Left lobe of liver (tissue), 2 donors: ENCODE data around the gene ZNF652. TPM values are rescaled to one million over a fixed set of nuclear protein-coding genes. Genes with fewer than 3 reads are reported as not detected.

Experiments used
- ATAC-seq: fragments of 200-7000 bp; cut with Tn5 transposase; one replicate; pipeline ENCODE4 v1.9.1; 2020; ENCODE audit warnings: mild to moderate bottlenecking, moderate library complexity
- DNase-seq: peaks from one replicate; pipeline ENCODE4 v3.0.0-alpha.2; 2020; ENCODE audit warnings: low spot score
- total RNA-seq: library from RNA; stranded (reverse); gene quantifications from one replicate; pipeline ENCODE4 v1.2.1, GENCODE V29; 2021
- donor health status: DM: no; HTN: no; CAD: no; lungs with moderate emphysema.
- donor health status: DM: no; HTN: yes; CAD: no.

The ZNF652 gene
- total RNA-seq, 1 donor from 2014 or later: 38.6 TPM

DNA sequence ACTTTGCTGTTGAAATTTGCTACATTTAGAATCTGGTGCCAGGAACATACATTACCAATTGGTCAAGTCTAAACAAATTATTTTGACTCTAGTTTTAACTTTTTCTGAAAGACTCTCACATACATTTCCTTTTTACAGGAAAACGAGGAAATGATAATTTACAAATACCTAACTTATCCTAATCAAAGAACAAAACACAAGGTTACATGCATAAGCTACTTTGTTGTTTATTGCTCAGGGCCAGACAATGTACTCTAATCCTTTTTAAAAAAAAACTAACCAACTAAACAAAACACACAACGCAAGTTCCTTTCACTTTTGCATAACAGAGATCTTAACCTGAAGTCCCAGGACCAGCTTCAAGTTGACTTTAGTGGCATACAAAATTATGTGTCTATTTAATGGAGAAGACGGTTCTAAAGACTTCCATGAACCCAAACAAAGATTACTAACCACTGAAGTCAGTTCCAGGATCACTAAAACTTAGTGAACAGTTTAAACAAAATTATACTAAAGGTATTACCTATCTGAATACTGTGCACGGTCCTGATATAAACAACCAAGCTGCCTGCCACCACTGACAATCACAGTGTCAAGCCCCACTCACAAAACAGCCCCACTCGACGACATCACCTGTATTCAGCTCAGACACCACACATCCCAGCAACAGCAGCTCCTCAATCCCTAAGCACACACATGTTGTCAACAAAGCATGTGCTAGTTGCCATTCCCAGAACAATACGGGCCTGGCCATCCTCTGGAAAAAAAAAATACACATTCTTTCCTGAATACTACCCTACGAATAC is 1.9 kb downstream of the ZNF652 start:
- no peak for ATAC-seq
- DNase-seq: no peak

DNA sequence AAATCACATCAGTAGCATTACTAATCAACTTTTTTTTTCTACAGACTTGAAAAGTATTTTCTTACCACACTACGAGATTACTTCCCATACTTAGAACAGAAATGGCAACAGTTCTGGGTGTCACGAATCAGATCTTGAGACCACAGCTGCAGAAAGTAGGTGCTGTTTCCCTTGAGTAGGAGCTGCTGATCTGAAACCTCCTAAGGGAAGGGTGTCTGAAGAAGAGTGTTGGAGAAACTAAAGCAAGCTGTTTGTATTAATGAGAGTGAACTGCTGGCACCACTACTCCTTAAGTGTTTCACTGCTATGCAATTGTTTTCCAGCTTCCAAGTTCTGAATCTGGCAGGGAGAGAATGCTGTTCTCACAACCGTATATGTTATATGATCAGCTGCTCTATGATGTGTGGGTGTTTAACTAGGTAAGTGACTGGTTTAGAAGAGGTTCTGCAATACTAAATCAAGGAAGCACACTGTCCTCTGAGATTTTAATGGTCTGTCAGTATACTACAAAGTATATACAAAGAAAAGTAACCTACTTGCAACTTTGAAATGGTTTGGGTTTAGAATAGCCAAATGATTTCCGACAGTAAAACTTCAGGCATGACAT is 3.3 kb downstream of the ZNF652 start:
- DNase-seq (no peak), ATAC-seq (no peak)

DNA sequence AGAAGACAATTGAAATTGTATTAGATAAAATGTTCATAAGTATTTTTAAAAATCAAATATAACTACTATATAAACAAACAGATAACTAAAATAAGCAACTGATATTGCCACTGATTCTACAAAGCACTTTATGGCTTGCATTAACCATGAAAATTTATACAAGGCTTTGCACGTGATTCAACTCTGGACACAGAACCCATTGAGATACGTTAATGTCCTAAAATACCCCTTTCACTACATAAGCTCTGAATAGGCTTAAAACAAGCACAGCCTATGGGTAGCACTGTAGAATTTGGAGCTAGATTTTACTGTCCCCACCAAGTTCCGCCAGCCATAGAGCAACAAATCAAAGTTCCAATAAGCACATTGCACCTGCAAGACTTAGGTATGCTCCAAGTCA is 4.5 kb downstream of the ZNF652 start:
- DNase-seq: no peak
- no peak for ATAC-seq

DNA sequence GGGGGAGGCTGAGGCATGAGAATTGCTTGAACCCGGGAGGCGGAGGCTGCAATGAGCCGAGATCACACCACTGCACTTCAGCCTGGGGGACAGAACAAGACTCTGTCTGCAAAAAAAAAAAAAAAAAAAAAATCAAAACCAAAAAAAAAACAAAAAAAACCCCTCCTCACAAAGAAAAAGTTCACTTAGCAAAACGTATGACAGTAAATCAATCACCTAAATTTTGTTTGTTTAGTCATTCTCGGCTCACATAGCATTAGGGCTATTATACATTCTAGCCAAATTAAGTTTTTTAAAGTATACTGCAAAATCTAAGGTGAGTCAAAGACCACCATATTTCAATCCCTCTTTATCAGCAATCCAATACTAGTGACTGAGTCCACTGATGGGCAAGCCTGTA is 5.7 kb downstream of the ZNF652 start:
- DNase-seq: no peak
- no peak for ATAC-seq

DNA sequence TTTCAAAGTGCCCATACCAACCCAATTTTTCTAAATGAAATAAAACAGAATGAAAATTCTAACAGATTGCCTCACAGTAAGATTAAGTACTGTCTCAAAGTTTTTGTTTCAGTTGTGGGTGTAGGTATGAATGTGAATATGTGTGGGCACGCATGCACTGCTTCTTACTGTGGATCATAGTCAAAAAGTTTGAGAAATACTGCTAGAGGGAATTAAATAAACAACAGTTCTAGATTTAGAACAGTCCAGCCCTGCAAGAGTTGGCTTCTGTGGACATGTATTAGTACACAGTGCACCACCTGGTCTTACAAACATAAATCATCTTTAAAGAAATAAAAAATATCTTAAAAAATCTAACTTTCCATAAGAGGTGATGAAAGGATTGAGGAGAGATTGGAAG is 8.4 kb downstream of the ZNF652 start:
- peak; percentile 83 for ATAC-seq

DNA sequence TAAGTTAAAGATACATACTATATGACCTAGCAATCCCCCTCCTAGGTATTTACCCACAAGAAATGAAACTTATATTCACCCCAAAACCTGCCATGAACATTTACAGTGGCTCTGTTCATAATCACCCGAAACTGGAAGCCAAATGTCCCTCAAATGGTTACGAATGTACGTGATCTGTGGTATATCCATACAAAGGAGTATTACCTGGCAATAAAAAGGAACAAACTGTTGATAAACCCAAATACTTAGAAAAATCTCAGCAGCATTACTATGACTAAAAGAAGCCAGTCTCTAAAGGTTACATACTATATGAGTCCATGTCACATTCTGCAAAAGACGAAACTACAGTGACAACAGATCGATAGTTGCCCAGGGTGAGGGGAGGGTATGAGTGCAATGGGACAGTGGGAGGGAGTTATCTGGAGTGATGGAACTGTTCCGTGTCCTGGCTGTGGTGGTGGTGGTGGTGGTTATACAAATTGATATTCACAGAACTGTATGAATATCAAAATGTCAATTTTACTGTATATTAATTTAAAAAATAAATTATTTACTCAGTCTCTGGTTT is 9.4 kb downstream of the ZNF652 start:
- DNase-seq: peak; percentile 57

More for the DNA sequence above, 8.4 kb downstream of the ZNF652 start:
- DNase-seq: no peak

DNA sequence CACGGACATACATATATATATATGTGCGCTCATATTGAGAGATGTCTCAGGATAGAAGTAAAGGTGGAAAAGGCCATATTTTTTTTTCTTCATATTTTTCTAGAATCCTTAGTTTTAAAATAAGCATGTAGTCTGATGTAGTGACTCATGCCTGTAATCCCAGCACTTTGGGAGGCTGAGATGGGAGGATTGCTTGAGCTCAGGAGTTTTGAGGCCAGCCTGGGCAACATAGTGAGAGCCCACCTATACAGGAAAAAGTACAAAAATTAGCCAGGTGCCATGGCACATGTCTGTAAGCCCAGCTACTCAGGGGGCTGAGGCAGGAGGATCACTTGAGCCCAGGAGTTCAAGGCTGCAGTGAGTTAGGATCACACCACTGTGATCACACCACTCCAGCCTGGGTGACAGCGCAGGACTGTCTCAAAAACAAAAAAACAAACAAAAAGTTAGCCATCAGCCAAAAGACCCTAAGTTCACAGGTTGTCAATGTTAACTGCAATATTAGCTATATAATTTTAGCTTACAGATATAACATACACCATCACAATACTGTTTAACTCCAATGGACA is 10.4 kb downstream of the ZNF652 start:
- DNase-seq: no peak
- ATAC-seq: no peak

More for the DNA sequence above, 9.4 kb downstream of the ZNF652 start:
- peak; percentile 85 for ATAC-seq

DNA sequence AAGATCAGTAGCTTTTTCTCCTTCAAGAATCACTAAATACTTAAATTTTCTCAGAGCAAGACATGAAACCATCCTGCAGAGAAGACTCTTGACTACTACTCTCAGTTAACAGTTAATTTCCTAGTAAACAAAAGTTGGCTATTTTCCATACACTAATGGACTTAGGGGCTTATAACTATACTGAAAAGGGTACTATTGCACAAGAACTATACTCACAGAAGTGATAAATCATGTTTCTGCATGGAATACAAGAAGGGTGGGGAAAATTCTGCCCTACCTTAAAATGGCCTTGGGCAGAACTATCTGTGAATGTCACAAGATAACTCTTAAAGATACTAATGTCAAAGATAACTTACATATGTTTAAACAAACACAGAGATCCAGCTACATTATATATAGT is 12.5 kb downstream of the ZNF652 start:
- ATAC-seq: no peak
- no peak for DNase-seq

DNA sequence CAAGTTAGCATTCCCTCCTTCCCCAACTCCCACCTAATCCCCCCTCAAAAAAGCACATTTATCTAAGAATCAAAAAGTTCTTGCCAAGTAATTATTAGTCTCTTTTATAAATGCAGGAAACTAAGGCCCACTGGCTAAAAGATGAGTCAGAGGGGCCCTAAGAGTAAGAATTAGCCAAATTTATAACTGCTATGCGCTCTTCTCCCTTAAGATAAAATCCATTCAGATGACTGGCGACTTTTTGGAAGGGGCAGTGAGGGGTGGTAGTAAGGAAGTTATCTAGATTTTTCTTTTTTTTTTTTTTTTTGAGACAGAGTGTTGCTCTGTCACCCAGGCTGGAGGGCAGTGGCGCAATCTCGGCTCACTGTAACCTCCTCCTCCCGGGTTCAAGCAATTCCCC is 17.1 kb downstream of the ZNF652 start:
- no peak for DNase-seq
- ATAC-seq: no peak

DNA sequence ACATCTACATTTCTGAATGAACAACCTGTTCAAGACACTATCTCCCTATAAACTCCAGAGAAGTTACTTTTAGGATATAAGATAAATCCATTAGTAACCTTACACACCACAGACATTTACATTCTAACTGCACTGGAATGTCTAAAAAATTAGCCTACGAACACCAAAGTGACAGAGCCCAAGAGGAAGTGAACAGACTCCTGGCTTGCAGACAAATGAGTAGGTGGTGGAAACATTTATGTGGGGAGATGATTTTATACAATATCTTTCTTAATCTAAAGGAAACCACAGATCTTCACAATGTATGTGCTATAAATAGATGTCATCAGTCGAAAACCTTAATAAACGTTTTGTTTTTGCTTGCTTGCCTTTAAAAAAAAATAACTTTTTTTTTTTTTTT is 18.8 kb downstream of the ZNF652 start:
- DNase-seq: no peak
- ATAC-seq: no peak

DNA sequence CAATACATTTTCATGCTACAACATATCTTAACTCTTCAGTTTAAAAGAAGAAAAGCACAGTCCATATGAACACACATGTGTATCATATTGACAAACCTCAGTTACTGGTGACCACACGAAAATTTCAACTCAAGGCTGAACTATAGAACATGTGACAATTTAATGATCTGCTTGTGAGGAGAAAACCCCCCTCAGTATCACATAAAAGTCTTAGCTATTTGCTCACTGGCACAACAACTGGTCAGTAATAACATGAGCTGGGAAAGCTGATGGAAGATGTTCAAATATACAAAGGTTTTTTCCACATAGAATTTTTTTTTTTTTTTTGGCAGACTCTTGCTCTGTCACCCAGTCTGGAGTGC is 19.5 kb downstream of the ZNF652 start:
- DNase-seq: no peak
- ATAC-seq: peak; percentile 76

DNA sequence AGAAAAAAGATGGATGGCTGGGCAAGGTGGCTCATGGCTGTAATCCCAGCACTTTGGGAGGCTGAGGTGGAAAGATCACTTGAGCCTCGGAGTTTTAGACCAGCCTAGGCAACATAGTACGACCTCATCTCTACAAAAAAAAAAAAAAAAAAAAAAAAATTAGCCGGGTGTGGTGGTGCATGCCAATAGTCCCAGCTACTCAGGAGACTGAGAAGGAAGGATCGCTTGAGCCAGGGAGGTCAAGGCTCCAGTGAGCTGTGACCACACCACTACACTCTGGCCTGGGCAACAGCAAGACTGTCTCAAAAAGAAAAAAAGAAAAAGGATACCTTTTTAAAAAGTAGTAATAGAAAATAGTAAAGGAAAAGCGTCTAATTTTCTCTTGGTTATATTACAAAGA is 20.7 kb downstream of the ZNF652 start:
- DNase-seq (no peak), ATAC-seq (no peak)

DNA sequence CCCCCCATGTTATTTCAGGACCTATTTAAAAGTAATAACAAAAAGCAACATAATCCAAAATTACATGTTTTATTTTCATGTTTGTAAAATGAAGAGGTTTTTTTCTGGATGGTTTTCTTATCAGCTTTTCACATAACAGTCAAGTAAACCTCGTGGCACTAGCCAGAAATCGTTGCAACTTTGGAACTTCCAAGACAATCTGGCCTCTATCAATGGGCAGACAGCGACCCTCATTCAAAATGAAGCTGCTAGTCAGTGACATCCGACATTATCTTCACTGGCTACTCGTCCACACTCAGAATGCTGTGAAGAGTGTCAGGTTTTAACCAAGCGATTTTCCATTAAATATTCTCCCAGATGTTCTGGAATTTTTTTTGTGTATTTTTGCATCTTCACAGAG is 22.7 kb downstream of the ZNF652 start:
- DNase-seq (no peak), ATAC-seq (no peak)

DNA sequence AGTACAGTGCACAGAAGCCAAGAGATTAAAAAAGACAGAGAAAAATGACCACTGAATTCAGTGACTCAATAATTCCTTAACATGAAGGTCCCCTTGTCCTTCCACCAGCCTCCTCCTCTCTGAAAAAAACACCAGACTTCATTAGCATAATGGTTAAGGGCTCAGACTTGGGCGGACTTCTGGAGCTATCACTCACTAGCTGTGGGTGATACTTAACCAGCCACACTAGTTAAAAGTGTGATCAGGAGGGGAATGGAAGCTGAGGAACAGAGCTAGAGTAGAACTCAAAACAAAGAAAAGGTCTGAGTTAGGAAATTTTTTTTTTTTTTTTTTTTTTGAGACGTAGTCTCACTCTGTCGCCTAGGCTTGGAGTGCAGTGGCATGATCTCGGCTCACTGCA is 23.2 kb downstream of the ZNF652 start:
- ATAC-seq: no peak

DNA sequence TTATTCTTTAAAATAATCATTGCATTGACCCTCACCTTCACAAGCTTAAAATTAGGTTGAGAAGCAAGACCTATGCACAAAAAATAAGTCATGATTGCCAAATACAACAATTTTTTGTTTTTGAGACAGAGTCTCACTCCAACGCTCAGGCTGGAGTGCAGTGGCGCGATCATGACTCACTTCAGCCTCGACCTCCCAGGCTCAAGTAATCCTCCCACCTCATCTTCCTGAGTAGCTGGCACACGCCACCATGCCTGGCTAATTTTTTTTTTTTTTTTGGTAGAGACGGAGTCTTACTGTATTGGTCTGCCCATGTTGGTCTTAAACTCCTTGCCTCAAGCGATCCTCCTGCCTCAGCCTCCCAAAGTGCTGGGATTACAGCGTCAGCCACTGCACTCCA is 24.2 kb downstream of the ZNF652 start:
- no peak for ATAC-seq

More for the DNA sequence above, 23.2 kb downstream of the ZNF652 start:
- no peak for DNase-seq

DNA sequence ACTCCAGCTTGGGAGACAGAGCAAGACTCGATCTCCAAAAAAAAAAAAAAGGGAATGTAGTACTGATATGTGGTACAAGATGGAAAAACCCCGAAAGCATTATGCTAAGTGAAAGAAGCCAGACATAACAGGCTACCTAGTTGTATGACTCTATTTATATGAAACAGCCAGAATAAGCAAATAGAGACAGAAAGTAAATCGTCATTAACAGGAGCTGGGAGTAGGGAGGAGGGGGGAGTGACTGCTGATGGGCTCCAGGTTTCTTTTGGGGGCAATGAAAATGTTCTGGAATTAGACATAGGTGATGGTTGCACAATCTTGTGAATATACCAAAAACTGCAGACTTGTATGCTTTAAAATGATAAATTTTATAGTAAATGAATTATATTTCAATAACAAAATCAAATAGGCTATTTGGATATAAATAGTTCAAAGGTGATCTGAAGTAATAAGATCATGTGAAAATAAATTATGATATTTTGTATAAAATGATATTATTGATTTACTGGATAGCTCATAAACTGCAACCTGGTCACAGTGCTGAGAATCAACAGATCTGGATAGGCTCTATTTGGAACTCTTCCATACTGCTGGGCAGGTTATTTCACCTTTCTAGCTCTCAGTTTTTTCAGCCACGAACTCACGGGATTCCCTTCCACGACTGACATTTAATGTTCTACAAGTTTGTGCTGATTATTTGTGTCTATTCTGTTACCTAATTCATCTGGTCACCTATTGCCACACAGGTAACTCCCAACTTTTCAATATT is 27.1 kb downstream of the ZNF652 start:
- DNase-seq (no peak), ATAC-seq (peak; percentile 70)

More for the DNA sequence above, 24.2 kb downstream of the ZNF652 start:
- no peak for DNase-seq

DNA sequence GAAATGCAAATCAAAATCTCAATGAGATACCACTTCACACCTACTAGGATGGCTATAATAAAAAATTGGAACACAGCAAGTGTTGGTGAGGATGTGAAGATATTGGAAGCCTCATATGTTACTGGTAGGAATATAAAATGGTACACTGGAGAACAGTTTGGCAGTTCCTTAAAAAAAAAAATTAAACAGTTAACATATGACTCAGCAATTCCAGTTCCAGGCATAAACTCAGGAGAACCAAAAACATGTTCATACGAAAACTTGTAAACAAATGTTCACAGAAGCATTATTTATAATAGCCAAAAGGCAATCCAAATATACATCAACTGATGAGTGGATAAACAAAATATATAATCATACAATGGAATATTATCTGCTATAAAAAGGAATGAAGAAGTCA is 28.2 kb downstream of the ZNF652 start:
- ATAC-seq (no peak), DNase-seq (no peak)

DNA sequence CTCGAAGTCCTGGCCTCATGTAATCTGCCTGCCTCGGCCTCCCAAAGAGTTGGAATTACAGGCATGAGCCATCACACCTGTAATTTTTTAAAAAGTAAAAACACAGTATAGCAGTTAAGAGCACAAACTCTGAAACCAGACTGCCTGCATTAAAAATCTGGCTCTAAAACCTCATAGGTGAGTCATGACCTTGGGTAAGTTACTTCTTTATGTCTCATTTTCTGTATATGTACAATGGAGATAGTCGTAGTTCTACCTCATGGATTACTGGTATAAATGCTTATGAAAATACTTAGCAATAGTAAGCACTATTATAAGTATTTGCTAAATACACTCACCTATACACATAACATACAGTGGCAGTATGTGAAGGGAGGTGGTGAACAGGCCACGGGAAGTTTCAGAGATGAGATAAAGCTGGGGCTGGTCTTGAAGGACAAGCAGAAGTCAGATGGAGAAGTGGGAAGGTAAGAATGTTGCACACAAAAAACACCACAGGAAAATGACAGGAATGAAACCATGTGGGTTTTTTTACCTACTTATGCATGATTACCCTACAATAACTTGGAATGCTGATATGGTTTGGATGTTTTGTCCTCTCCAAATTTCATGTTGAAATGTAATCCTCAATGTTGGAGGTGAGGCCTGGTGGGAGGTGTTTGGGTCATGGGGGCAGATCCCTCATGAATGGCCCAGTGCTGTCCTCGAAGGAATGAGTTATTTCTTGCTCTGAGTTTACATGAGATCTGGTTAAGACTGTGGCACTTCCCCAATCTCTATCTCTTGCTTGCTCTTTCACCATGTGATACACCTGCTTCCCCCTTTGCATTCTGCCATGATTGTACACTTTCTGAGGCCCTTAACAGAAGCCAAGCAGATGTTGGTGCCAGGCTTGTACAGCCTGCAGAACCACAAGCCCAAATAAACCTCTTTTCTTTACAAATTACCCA is 33.9 kb downstream of the ZNF652 start:
- no peak for ATAC-seq
- no peak for DNase-seq

DNA sequence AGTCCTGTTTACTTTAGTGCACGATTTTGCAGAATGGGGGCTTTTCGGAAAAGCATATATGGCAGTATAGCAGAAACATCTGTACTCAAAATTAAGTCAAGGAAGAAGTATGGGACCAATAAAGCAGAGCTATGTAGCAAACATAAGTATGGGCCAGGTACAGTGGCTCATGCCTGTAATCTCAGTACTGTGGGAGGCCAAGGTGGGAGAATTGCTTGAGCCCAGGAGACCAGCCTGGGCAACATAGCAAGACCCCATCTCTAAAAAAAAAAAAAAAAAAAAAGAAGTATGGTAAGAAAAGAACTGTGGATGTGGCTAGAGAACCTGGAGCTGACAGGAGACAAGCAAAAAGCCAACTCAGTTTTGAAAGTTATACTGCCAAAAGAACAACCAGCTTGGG is 36.1 kb downstream of the ZNF652 start:
- DNase-seq: no peak
- no peak for ATAC-seq

DNA sequence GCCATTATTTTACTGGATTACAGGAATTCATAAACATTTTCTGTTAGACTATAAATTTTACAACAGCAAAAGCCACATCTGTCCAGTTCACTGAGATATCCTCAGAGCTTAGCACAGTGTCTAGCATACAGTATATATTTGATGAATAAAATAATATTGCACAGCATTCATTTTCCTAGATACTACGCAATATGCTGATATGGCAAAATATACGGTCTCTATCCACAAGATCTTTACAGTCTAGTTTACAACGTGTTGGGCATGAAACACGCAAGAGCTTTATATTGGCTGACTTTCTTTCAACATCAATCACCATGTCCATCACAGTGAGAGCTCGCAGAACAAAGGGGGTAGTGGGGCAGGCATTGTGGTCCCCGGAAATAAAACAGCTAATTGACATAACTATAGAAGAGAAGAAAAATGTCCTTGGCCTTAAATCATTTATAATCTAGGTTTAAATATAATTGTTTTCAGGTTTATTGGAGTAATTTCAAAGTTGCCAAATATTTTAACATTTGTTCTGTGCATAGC is 43.5 kb downstream of the ZNF652 start:
- DNase-seq: no peak
- no peak for ATAC-seq
